ENCODE measurements around the gene NPPC.

- no peak for TF ChIP-seq ATF3 (CRISPR knock-in tag; conservative IDR thresholded peaks at IDR 0.05)
- no peak for TF ChIP-seq CTCF (IDR thresholded peaks at IDR 0.05)
- TF ChIP-seq MAX (CRISPR knock-in tag; IDR thresholded peaks at IDR 0.05), result no peak
- TF ChIP-seq ELF4 (CRISPR knock-in tag; IDR thresholded peaks at IDR 0.05; ENCODE audit: low read depth), result no peak
- TF ChIP-seq SP1 (CRISPR knock-in tag; conservative IDR thresholded peaks at IDR 0.05), result no peak
- TF ChIP-seq E2F5 (CRISPR knock-in tag; IDR thresholded peaks at IDR 0.05), result no peak
- no peak for TF ChIP-seq FOXP4 (CRISPR knock-in tag; IDR thresholded peaks at IDR 0.05)
- TF ChIP-seq USF2 (CRISPR knock-in tag; IDR thresholded peaks at IDR 0.05), result no peak
- TF ChIP-seq ESRRA (CRISPR knock-in tag; IDR thresholded peaks at IDR 0.05; ENCODE audit: borderline replicate concordance), result no peak
- TF ChIP-seq USF1 (CRISPR knock-in tag; IDR thresholded peaks at IDR 0.05), result no peak
- TF ChIP-seq IRF2 (CRISPR knock-in tag; IDR thresholded peaks at IDR 0.05; ENCODE audit: borderline replicate concordance, low read depth), result no peak
- no peak for TF ChIP-seq ZNF512 (CRISPR knock-in tag; IDR thresholded peaks at IDR 0.05; ENCODE audit: borderline replicate concordance)
- no peak for TF ChIP-seq NR2C2 (CRISPR knock-in tag; IDR thresholded peaks at IDR 0.05)
- no peak for TF ChIP-seq FOXP1 (CRISPR knock-in tag; IDR thresholded peaks at IDR 0.05; ENCODE audit: borderline replicate concordance)
These were observed 35.2 kb downstream of the NPPC start for GRCh38 chr2:231890896-231891513.
